A673 (cell line): ENCODE results near the gene SPINK8.

Source experiments
- CTCF ChIP-seq: fragments of 300-800, 200-600 bp; sonication (generic); conservative IDR thresholded peaks from 2 replicates; pipeline ENCODE4 v1.5.1; 2017; ENCODE audit warnings: low read depth, mild to moderate bottlenecking, antibody characterized with exemption, low read length, moderate library complexity, mixed read lengths
- EZH2 ChIP-seq: fragments of 200-600 bp; sonication (generic); IDR thresholded peaks from 2 replicates; pipeline ENCODE4 v1.6.1; 2017; ENCODE audit warnings: borderline replicate concordance, low read depth, mild to moderate bottlenecking, mixed read lengths, antibody characterized with exemption, low read length; ENCODE audit not compliant: poor library complexity, severe bottlenecking

GRCh38 chr3:48364840-48365239 lies 31.4 kb upstream of the SPINK8 start:
- no peak for TF ChIP-seq CTCF
- TF ChIP-seq EZH2, result no peak
